Stimulated activated naive CD4-positive, alpha-beta T cell (primary cell): ENCODE data around the gene PLD4.
"Not testable (repeated sequence)": the region's sequence is repeated elsewhere in the genome, so short reads cannot be mapped to it uniquely, and the experiment has no call there.

Experiments used
- DNase-seq, 6 experiments: peaks; one replicate each; lab custom pipeline; 2025; lab: John Stamatoyannopoulos, UW

PLD4 gene

DNA sequence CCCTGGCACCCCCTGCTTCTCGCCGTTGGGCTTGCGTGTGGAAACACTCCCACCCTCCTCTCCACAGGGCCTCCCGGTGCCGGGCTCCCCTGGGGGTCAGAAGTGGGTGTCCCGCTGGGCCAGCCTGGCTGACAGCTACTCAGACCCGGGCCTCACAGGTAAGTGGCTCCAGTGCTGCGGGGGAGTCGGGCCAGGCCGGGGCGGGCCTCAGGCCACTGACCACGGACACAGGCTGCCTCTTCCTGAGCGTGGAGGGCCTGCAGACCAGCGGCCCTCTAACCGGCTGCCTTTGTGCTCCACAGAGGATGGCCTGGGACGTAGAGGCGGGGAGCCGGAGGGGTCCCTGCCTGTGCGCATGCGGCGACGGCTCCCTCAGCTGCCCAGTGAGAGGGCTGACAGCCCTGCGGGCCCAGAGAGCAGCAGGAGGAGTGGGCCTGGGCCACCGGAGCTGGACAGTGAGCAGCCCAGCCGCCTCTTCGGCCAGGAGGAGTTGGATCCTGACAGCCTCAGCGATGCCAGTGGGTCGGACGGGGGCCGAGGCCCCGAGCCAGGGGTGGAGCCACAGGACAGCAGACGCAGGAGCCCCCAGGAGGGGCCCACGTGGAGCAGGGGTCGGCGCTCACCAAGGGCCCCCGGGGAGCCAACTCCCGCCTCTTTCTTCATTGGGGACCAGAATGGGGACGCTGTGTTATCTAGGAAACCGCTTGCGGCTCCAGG lies 38.5 kb upstream of the PLD4 start:
- no peak for DNase-seq

DNA sequence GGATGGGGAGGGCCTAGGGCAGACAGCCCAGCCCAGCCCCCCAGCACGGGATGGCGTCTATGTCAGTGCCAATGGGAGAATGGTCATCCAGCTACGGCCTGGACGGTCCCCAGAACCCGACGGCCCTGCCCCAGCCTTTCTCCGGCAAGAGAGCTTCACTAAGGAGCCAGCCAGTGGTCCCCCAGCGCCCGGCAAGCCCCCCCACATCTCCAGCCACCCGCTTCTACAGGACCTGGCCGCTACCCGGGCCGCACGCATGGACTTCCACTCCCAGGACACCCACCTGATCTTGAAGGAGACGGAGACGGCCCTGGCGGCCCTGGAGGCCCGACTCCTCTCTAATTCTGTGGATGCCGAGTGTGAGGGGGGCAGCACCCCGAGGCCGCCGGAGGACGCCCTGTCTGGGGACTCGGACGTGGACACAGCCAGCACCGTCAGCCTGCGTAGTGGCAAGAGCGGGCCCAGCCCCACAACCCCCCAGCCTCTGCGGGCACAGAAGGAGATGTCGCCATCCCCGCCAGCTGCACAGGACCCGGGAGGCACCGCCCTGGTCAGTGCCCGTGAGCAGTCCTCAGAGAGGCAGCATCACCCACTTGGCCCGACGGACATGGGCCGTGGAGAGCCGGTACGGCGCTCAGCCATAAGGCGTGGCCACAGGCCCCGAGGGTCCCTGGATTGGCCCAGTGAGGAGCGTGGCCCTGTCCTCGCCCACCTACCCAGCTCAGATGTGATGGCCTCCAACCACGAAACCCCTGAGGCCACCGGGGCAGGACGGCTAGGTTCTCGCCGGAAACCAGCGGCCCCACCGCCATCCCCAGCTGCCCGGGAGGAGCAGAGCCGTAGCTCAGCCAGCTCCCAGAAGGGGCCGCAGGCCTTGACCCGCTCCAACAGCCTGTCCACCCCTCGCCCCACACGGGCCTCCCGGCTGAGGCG lies 37.7 kb upstream of the PLD4 start:
- no peak for DNase-seq

DNA sequence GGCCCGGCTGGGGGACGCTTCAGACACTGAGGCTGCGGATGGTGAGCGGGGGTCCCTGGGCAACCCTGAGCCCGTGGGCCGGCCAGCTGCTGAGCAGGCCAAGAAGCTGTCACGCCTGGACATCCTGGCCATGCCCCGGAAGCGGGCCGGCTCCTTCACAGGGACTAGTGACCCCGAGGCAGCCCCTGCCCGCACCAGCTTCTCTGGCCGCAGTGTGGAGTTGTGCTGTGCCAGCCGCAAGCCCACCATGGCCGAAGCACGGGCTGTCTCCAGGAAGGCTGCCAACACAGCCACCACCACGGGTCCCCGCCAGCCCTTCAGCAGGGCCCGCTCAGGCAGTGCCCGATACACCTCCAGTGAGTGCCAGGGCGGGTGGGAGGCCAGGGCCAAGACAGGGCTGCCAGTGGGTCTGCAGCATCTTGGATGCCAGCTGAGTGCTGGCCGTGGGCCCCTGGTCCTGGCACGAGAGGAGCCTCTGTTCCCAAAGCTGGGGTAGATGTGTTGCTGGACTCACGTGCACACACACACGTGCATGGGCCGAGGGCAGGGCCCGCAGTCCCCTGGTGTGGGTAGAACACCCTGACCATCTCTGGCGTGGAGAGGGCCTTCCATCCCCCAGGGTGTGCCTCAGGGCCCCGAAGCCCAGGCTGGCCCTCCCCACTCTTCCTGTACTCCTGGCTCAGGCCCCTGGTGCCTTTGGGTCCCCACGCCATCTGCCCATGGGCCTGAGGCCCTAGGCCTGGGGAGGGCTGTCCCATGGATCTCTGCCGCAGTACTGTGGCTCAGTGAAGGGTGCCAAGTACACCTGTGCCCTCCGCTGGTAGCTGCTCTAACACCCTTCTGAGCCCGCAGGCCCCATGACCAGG lies 36.8 kb upstream of the PLD4 start:
- no peak for DNase-seq

DNA sequence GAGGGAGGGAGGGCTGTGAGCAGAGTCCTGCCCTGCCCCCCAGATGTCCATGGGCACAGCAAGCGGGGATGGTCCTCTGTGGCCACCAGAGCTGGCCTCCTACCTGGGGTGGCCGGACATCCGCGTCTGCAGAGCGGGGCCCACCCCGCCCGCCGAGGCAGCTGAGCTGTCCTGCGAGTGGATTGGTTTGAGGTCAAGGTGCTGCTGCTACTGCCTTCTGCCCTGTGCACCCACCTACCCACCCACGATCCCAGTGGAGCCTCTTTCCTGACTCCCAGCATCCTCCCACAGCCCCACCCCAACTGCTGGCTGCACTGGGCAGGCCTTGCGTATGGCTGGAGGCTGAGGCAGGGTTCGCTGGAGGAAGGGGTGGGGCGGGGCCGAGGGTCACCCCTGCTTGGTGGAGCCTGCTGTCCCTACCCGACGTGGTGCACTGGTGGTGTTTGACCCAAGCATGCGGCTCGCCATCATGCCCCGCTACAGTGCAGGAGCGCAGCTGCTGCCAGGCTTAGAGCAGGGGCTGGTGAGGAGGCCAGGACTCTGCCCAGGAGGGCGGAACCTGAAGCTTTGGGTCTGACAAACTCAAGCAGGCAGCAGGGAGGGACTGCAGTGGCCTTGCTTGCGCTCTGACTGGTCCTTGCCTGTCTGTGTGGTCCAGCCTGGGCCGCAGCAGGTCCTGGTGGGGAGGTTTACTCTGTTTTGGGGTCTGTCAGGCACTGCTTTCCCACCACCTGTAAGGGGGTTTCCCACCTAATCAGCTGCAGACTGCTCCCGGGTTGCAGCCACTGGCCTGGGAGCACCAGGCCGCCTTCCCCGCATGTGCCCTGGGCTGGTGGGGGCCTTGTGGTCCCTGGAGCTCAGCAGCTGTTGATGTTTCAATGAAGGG lies 35.9 kb upstream of the PLD4 start:
- no peak for DNase-seq

DNA sequence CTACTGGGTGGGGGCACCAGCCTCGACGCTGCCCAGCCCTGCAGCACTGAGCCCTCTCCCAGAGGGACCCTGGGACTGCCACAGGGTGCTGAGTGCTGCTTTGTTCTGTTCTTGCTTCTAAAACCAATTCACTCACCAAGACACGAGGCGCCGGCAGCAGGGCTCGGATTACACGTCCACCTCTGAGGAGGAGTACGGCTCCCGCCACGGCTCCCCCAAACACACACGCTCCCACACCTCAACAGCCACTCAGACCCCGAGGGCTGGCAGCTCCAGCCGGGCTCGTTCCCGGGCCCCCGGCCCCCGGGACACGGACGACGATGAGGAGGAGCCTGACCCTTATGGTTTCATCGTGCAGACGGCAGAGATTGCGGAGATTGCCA lies 35.3 kb upstream of the PLD4 start:
- no peak for DNase-seq

DNA sequence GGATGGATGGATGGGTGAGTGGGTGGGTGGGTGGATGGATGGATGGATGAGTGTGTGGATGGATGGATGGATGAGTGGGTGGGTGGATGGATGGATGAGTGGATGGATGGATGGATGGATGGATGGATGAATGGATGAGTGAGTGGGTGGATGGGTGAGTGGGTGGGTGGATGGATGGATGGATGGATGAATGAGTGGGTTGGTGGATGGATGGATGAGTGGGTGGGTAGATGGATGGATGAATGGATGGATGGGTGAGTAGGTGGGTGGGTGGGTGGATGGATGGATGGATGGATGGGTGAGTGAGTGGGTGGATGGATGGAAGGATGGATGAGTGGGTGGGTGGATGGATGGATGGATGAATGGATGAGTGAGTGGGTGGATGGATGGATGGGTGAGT lies 34.4 kb upstream of the PLD4 start:
- not testable (repeated sequence) for DNase-seq

DNA sequence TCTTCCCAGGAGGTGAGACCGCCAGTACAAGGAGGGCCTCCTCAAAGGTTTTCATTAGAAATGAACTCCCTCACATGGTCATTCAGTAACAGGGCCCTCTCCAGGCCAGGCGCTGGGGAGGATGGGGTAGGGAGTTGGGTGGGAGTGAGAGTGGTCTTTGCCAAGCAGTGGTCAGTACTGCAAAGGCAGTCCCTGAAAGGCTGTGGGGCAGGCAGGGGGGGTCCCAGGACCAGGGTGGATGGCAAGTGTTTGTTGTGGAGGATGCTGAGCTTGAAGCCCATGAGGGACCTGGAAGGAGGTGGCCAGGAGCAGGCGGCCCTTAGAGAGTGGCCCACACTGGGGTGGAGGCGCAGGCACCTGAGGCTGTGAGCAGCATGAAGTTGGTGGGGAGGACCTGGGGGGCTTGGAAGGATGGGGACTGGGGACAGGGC lies 33.5 kb upstream of the PLD4 start:
- no peak for DNase-seq

DNA sequence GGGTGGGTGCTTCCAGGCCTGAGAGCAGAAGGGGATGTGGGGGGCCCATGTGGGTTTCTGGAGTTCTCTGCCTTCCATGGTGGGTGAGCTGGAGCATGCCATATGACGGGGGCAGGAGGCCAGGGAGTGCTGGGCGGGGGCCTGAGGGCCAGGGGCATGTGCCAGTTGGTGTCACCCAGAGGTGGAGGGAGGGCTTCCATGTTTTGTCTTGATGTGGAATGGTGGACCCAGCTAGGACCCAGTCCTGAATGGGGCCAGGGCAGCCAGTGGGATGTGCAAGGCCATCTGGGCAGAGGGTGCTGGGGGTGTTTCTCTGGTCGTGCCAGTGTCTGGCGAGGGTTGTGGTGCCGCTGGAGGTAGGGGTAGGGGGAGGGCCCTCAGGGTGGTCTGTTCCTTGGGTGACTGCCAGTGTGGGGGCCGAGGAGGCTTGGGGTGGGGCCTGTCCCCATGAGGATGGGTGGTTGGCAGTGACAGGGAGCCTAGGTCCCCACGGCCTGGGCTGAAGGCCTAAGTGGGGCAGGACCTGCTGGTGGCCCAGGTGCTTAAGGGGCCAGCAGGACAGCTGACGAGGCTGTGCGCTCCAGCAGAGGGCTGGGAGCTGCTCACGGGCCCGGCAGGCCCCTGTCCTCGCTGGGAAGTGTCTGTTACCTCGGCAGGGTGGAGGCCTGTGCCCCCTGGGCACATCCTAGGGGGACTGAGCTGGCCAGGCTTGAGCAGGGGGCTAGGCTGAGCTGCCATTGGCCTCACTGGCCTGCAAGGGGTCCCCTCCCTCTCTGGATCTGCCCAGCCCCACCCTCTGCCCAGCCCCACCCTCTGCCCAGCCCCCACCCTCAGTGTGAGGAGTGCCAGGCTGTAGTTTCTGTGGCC lies 32.8 kb upstream of the PLD4 start:
- no peak for DNase-seq

DNA sequence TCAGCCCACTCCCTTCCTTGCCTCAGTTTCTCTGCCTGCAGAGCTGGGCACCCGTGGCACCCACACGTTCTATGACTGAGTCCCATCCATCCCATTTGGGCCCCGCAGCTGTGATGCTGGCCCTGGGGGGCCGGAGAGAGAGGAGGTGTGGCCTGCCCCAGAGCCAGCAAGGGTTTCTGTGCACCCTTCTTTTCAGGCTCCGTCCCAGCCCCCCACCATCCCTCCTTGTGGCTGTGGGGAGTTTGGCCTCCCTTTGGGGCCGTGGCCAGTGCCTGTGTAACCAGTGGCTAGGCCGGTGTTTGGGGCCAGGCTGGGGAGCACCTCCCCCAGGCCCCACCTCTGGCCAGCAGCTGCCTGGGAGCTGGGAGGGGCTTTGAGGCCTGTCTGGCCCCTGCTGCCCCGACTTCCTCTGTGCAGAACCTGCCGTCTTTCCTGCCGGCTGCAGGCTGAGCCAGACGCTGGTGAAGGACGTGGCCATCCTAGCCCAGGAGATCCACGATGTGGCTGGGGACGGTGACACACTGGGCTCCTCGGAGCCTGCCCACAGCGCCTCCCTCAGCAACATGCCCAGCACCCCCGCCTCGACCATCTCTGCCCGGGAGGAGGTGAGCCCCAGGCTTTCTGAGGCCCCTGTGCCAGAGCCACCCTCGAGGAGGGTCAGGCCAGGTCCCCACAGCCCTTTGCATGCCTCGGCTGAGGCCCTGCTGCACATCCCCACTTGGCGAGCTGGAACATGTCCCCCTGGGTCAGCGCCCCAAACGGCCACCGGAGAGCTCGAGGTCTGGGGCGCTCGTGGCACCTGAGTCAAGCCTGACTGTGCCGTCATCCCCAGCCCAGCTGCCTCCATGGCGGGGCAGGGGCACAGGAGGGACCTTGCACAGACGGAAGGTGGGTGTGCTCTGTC lies 31.9 kb upstream of the PLD4 start:
- DNase-seq: no peak

DNA sequence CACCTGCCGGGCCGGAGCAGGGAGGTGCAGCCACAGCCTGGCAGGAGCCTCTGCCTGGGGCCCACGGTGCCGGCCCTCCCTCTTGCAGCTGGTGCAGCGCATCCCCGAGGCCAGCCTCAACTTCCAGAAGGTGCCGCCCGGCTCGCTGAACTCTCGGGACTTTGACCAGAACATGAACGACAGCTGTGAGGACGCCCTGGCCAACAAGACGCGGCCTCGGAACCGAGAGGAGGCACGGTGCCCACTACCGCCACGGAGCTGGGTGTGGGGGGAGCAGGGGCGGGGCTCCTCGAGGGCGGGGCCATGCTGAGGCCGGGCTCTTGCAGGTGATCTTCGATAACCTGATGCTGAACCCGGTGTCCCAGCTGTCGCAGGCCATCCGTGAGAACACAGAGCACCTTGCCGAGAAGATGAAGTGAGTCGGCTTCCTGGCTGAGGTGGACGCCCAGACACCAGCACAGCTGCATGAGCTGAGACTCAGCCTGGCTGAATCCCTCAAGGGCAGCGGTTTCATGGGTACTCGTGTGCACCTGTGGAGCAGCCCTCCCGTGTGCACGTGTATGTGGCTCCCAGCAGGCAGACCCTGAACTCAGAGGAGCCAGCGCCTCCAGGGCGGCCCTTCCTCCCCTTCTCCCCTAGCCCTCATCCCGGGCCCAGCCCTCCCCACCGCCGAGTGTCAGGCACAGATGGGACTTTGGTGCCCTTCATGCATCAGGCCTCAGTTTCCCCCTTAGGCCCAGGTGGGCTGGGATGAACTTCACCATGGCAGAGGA lies 31.1 kb upstream of the PLD4 start:
- DNase-seq: no peak

DNA sequence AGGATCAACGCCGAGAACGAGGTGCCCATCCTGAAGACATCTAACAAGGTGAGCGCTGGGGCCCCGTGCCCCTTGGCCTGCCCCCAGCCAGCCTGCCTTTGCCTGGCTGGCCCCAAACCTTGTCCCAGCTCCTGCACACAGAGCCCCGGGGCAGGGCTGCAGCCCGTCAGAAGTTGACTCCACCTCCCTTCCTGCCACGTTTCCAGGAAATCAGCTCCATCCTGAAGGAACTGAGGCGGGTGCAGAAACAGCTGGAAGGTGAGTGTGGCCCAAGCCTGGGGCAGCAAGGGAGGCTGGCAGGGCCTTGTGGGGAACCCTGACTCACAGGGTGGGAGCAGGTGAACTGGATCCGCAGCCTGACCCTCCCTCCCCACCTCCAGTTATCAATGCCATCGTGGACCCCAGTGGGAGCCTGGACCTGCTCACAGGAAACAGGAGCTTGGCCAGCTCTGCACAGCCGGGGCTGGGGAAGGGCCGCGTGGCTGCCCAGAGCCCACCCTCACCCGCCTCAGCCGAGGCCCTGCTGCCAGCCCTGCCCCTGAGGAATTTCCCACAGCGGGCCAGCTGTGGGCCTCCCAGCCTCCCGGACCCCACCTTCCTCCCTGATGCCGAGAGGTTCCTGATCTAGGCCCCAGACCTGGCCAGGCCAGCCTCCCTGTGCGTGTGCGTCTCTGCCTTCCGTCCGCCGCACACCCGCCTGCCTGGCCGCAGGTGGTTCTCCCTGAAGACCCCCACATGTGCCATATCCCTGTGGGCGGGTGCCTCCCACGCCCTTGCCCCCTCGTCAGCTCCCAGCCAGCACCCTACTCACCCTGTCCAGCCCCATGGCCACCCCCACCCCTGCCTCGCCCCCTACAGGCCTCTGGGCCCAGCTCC lies 30.1 kb upstream of the PLD4 start:
- DNase-seq: no peak

DNA sequence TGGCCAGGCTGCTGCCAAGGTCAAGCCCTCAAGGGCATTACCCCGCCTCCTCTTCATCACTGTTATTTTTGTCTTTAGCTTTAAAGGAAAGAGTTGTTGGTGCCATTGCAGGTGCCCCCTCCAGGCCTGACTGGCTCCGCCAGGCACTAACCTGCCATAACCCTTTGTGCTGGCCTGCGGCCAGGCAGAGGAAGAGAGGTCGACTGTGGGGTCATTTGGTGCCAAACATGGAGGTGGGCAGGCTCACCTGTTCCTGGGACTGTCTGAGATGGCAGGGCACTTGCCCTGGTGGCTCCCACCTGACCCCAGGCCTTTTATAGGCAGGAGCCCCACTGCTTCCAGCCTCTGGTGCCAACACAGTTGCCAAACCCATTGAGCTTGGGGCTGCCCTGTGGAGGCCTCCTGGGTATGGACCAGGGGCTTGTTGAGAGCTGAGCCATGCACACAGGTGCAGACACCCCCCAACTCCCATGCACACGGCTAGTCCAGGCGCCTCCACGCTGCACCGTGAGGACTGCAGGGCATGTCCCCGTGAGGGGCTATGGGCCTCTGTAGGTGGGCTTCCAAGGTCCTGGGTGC lies 29.4 kb upstream of the PLD4 start:
- DNase-seq: no peak

DNA sequence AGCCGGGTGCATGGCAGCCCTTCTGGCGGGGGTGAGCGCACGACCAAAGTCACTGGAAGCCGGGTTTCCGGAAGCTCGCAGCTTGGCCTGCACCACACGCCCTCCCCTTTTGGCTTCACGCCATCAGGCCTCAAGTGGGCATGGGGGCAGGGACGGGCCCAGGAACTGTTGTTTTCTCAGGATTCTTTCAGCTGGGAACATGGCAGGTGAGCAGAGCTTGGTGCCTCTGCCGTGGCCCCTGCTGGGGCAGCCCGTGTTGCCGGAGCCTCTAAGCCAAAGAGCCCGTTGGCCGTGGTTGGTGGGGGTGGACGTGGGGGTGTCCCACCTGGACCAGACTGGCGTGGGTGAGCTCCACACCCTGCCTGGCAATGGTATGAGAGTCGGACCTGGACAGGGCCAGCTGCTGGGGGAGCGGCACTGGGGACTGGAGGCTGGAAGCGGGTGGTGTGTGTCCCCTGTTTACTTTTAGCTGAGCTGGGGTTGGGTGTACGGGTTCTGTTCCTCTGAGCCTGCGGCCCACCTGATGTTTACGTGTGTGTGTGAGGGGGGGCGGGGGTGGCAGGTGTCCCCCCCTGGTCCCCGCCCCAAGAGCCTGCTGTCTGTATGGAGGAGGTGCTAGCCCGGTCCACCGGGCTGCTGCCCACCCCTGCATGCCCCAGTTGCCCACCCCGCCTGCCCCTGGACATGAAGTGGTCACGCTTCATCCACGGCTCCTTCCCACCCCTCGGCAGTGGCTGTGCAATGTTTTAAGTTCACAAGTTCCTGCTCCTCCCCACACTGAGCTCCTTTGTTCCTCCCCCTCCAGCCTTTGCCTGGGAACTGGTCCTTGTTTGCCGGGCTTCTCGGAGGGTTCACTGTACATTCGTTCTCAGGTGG lies 28.7 kb upstream of the PLD4 start:
- DNase-seq: no peak

DNA sequence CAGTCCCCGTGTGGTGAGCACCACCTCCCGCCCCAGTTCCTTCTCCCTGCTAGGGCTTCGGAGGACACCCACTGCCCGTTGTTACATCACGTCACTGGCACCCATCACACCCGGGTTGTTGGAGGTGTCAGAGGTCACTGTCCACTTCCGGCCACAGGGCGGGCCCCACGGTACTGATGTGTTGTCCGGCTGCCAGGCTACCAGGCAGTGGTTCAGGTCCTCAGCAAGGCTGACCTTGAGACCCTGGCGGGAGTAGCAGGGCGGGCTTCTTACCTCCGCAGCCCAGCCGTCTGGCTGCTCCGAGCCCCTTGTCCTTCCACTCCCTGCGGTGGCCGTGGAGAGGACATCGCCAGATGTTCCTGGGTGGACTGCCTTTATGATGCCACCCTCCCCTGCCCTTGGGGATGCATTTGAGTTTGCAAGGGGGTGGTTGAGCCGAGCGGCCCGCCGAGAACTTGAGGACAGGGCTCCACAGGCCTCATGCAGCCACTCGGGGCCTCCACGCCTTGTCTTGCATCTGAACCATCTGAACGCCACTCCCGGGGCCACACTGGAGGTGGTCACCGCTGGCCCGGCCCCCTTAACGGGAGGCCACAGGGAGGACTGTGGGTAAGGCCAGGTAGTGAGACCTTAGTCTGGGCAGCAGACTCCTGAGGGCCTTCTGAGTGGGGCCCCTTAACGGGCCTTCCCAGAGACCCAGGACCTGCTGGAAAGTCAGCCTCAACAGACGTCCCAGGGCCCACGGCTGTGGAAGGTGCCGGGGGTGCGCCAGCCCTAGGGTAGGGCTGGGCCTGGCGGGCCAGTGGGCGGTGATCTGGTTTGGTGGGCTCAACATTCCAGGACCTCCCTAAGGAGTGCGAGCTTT lies 27.1 kb upstream of the PLD4 start:
- no peak for DNase-seq

DNA sequence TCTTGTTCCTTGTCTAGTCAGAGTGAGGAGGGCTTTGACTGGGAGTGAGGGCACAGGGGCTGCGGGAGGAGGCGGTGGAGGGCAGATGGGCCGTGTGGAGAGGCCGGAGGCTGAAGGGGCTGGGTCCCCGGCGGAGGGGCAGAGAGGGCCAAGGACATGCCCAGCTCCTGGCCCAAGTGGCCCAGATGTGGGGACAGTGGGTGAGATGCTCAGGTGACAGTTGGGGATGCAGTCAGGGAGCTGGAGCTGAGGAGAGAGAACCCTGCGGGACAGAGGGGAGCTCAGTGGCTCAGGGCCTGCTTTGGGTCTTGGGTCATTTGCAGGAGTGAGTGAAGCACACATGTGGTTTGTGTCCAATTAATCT lies 26.5 kb upstream of the PLD4 start:
- no peak for DNase-seq
